ENCODE results near the gene JMJD7.

The JMJD7 gene

DNA sequence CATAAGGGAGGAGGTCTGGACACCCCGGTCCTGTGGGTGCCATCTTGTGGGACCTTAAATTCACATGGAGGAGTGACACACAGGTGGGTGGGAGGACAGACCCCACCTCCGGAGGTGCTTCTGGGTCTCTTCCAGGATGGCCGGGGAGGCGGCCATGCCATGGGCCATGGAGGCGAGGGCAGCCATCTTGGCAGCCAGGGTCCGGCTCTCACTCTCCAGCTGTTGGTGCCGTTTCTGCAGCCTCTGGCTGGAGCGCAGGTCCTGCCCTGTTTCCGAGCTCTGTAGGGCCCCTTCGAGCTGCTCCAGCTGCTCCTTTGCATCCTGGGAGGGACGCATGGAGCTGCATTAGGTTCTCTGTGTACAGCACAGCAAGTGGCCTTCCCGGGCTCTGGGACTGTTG lies 46.8 kb downstream of the JMJD7 start:
- Histone ChIP-seq H3K9me3 (no peaks in the 10 kb centered on the region), H3K27me3 (ENCODE audit: low read depth) (no peaks in the 10 kb centered on the region; the same call in 1 of the 2 replicates), H3K4me1 (no peaks in the 10 kb centered on the region), H3K36me3 (replicated peaks) (no peaks in the 10 kb centered on the region), H3K4me3 (no peak overlapping the region)
- in situ Hi-C loops (cut with MboI; ENCODE audit: low sequenced_read_pairs): no loop called here
- no peak for DNase-seq (ENCODE audit: low spot score in 2 of 2)

DNA sequence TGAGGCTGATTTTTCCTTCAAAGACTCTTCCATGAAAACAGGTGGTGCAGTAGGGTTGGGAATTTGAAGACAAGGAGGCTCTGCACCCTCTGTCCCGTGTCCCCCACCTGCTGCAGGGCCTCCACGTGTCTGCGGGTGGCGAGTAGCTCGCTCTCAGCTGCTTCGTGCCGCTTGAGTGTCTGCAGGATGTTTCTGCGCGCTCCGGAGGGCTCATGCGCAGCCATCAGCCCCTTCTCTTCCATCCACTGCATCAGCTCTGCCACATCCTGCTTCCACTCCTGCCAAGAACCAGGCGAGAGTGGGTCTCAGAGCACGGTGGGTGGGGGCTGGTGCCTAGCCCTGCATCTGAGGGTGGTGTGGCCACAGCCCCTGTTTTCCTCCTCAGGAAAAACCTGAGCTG lies 48.1 kb downstream of the JMJD7 start:
- in situ Hi-C loops (cut with MboI; ENCODE audit: low sequenced_read_pairs): no loop called here
- H3K4me1 ChIP-seq: no peaks in the 10 kb centered on the region
- no peaks in the 10 kb centered on the region for H3K36me3 ChIP-seq (replicated peaks)
- H3K4me3 ChIP-seq: no peak overlapping the region
- DNase-seq (ENCODE audit: low spot score in 2 of 2): no peak
- H3K27me3 ChIP-seq (ENCODE audit: low read depth): no peaks in the 10 kb centered on the region; the same call in 1 of the 2 replicates
- no peaks in the 10 kb centered on the region for H3K9me3 ChIP-seq

DNA sequence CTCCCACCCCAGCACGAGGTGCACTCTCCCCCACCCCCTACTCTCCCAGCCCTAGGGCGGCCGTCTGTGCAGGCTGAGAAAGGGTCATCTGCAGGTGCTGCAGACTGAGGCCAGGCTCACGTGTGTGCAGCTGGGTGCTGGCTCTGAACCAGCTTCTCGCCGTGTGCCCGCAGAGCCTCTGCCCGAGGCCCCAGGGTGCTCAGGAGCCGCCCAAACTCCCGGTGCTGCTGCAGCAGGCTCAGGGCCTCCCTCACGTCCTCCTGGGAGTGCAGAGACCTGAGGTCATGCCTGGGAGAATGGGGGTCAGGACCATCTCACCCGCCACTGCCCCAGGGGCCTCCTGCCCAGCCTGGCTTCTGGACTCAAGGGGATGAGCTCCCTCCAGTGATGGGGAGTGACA lies 48.8 kb downstream of the JMJD7 start:
- no peaks in the 10 kb centered on the region for H3K36me3 ChIP-seq (replicated peaks)
- in situ Hi-C loops (cut with MboI; ENCODE audit: low sequenced_read_pairs): no loop called here
- DNase-seq (ENCODE audit: low spot score in 2 of 2): no peak

DNA sequence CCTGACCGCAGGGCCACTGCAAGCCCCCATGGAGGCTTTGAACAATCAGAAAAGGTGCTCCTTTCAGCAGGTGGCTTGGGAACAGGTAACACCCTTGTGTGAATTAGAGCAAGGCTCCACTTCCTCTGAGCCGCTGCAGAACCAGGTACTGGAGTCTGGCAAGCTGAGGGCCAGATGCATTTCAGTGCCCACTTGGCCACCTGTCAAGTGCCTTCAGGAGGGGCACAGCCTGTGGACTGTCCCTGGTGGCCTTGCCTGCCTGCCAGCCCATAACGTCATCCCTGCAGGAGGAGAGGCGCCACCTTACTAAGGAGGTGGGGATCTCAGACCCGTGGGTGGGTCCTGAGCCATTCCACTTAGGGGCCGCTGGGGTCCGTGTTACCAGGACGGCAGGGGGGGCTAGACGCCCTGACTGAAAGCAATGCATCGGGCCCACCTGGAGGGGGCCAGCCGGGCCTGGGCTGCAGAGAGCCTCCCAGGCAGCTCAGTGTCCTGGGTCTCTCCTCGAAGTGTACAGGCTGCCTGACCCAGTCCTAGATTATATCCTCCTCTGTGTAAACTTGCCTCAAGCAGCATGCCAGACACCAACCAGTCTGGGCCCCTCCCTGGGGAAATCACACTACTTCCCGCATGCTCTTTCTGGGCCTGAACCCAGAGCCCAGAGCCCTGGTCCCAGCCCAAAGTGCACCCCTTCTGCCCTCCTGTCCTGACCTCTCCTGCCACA lies 49.9 kb downstream of the JMJD7 start:
- no peak for DNase-seq (ENCODE audit: low spot score in 2 of 2)
- in situ Hi-C loops (cut with MboI; ENCODE audit: low sequenced_read_pairs): no loop called here
- Histone ChIP-seq H3K36me3 (replicated peaks) (no peaks in the 10 kb centered on the region), H3K27me3 (ENCODE audit: low read depth) (no peaks in the 10 kb centered on the region; the same call in 1 of the 2 replicates), H3K4me3 (no peak overlapping the region), H3K9me3 (no peaks in the 10 kb centered on the region), H3K4me1 (no peaks in the 10 kb centered on the region)

More for the DNA sequence above, 48.8 kb downstream of the JMJD7 start:
- Histone ChIP-seq H3K4me1 (no peaks in the 10 kb centered on the region), H3K4me3 (no peak overlapping the region), H3K27me3 (ENCODE audit: low read depth) (no peaks in the 10 kb centered on the region; the same call in 1 of the 2 replicates), H3K9me3 (no peaks in the 10 kb centered on the region)

DNA sequence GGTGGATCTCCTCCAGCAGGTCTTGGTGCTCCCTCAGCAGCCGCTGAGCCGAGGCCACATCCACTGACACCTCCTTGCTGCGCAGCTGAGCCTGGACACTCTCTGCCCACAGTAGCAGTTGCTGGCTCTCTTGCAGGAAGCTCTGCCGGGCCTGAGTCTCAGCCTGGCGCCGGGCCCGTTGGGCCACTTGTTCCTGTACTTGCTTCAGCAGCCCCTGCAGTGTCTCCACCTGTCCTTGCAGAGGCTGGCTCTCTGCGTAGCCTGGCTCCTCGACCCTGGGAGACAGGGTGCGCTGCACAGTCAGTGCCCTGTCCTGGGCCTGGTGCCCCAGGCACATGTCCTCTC lies 50.4 kb downstream of the JMJD7 start:
- no peaks in the 10 kb centered on the region for H3K36me3 ChIP-seq (replicated peaks)
- no peak for DNase-seq (ENCODE audit: low spot score in 2 of 2)
- H3K27me3 ChIP-seq (ENCODE audit: low read depth): no peaks in the 10 kb centered on the region; the same call in 1 of the 2 replicates
- H3K9me3 ChIP-seq: no peaks in the 10 kb centered on the region
- no peaks in the 10 kb centered on the region for H3K4me1 ChIP-seq
- in situ Hi-C loops (cut with MboI; ENCODE audit: low sequenced_read_pairs): no loop called here
- H3K4me3 ChIP-seq: no peak overlapping the region

DNA sequence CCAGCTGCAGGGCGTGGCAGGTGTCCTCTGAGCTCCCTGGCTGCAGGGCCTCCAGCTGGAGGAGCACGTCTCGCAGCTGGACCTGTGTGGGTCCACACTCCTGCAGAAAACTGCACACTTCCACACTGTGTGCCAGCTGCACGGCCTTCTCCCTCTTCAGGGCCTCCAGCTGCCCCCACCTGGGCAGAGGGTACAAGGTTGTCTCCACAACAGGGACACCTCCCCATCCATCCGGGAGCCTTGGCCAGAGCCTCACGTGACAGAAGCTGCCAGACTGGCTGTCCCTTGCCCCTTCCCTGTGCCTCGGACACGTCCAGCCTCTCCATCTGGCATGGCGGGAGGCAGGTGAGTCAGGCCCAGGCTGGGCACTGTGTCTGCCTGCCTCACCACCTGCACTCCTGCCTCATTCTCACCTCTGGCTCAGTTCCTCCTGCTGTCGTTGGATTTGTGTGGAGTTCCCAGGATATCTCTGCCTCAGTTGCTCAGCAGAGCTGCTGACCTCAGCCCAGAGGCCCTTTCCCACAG lies 51.5 kb downstream of the JMJD7 start:
- no peak for DNase-seq (ENCODE audit: low spot score in 2 of 2)
- H3K4me3 ChIP-seq: no peak overlapping the region
- no peaks in the 10 kb centered on the region for H3K4me1 ChIP-seq
- in situ Hi-C loops (cut with MboI; ENCODE audit: low sequenced_read_pairs): no loop called here
- no peaks in the 10 kb centered on the region for H3K36me3 ChIP-seq (replicated peaks)
- H3K27me3 ChIP-seq (ENCODE audit: low read depth): no peaks in the 10 kb centered on the region
- H3K9me3 ChIP-seq: no peaks in the 10 kb centered on the region

DNA sequence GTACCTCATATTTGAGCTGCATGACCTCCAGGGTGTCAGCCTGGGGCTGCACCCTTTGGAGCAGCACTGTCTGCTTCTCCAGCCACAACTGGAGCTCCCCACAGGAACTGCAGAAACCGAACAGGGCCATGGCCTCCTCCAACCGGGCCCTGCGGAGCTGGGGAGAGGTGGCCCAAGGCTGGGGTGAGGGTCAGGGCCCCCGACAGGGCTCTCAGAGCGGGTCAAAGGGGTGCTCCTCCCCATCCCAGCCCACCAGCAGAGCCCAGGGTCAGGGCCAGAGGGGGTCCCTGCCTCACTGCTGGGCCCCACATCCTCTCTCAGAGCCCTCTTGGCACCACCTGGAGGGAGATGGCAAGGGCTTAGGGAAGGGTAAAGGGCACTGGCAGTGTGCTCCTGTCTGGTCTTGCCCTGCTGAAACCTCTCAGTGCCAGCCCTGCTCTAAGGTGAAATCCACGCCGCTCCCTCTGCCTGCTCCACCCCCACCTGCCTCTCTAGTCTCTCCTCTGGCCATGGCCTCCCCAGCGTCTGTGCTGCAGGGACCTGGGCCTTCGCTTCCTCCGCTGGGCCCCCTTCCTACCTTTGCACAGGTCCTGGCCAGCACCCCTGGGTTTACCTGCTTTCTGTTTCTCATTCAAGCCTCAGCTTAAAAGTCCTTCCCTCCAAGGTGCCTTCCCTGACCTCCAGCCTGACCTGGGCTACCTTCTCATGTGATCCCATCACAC lies 52.4 kb downstream of the JMJD7 start:
- H3K4me3 ChIP-seq: no peak overlapping the region
- no peaks in the 10 kb centered on the region for H3K9me3 ChIP-seq
- DNase-seq (ENCODE audit: low spot score in 2 of 2): no peak
- H3K36me3 ChIP-seq (replicated peaks): no peaks in the 10 kb centered on the region
- no peaks in the 10 kb centered on the region for H3K4me1 ChIP-seq
- H3K27me3 ChIP-seq (ENCODE audit: low read depth): no peaks in the 10 kb centered on the region
- in situ Hi-C loops (cut with MboI; ENCODE audit: low sequenced_read_pairs): no loop called here

DNA sequence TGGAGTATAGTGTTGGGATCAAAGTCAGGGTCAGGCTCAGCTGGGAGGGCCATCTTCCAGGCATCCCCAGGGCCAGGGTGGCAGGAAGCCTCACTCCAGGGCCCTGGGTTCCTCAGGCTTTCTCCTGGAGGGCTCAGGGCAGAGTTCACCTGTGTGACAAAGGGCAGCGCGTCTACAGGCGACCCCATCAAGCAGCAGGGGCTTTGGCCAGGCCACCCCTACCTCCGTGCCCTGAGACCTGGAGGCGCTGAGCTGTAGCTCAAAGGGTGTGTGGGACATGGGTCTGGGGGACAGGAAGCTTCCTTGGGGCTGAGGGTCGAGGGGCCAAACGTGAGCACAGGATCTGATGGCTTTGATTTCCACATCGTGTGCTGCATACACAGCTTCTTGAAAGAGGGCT lies 53.2 kb downstream of the JMJD7 start:
- no peak for DNase-seq (ENCODE audit: low spot score in 2 of 2)
- Histone ChIP-seq H3K4me3 (no peak overlapping the region), H3K9me3 (no peaks in the 10 kb centered on the region), H3K4me1 (no peaks in the 10 kb centered on the region), H3K27me3 (ENCODE audit: low read depth) (no peaks in the 10 kb centered on the region), H3K36me3 (replicated peaks) (no peaks in the 10 kb centered on the region)
- in situ Hi-C loops (cut with MboI; ENCODE audit: low sequenced_read_pairs): no loop called here

DNA sequence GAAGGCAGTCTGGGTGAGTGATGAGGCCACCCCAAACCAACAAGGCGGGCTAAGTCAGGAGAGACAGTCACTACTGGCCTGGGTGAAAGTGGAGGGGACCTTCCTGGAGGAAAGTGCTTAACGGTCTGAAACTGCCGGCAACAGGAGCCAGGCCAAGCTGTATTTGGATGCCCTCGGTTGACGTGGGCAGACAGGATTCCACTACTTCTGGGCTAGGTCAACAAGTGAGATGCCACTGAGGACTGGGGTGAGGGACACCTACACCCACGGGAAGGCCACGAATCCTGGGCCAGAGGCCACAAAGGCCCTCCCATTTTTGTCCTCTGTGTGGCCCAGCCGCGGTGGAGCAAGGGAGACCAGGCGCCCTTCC lies 53.6 kb downstream of the JMJD7 start:
- in situ Hi-C loops (cut with MboI; ENCODE audit: low sequenced_read_pairs): no loop called here
- Histone ChIP-seq H3K9me3 (no peaks in the 10 kb centered on the region), H3K27me3 (ENCODE audit: low read depth) (no peaks in the 10 kb centered on the region), H3K4me1 (no peaks in the 10 kb centered on the region), H3K36me3 (replicated peaks) (no peaks in the 10 kb centered on the region), H3K4me3 (no peak overlapping the region)
- DNase-seq (ENCODE audit: low spot score in 2 of 2): no peak

DNA sequence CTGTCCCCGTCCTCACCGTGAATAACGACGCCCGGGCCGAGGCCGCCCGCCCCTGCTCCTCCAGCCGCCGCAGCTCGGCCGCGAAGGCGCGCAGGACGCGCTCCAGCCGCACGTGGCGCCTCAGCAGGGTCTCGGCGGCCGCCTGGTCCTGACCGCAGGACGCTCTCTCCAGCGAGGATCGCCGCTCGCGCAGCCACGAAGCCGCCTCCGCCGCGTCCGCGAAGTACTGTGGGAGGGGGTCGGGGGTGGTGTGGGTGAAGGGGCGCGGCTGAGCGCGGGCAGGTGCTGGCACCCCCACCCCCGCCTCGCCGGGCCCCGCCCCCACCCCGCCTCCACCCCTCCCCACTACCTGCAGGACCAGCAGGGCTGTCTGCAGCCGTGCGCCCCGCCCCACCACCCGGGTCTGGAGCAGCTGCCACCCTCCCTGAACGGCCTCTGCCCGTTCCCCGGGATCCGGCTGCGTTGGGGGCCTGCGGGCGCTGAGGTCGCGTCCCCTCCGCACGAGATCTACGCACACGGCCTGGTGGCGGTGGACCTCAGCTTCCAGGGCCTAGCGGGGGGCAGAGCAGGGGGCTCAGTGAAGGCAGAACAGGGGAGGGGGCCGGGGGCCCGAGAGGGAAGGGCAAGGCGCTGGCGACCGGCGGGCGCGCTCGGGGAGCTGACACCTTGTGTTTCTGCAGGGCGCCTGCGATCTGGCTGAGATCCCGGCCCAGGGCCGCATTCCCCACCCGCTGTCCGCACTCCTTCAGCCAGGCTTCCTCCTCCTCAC lies 54.2 kb downstream of the JMJD7 start:
- no peak overlapping the region for H3K4me3 ChIP-seq
- H3K36me3 ChIP-seq (replicated peaks): no peaks in the 10 kb centered on the region
- DNase-seq (ENCODE audit: low spot score in 2 of 2): no peak
- no peaks in the 10 kb centered on the region for H3K9me3 ChIP-seq
- in situ Hi-C loops (cut with MboI; ENCODE audit: low sequenced_read_pairs): no loop called here
- no peaks in the 10 kb centered on the region for H3K27me3 ChIP-seq (ENCODE audit: low read depth)
- H3K4me1 ChIP-seq: no peaks in the 10 kb centered on the region

DNA sequence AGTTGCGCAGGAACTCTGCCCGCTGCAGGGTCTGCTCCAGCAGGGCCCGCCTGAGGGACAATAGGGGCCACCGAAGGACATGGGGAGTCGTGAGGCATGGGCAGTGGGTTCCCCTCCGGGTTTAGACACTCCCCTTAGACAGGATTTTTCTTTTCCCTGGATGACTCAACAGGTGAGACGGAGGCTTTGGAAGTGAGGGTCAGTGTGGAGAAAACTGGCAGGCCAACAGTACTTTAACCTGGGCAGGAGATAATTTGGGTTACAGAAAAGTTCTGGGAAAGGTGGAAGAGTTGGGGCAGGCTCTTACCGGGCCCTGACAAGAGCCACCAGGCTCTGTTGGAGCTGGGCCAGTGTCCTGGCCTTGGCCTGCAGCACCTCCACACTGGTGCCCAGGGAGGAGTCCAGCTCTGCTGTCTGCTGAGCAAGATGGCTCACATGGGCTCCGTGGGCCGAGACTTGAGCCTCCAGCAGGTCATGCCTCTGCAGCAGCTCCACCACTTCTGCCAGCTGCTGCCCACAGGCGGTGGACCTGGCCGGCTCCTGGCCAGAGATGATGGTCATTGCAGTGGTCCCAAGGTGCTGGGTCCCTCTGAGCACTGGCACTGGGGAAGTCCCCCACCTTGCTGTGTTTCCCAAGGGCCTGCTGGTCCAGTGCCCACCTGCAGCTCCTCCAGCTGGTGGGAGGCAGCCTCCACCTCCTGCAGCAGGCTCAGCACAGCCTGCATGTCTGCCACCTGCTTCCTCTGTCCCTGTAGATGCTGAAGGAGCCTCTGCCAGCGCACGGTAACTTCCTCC lies 55.0 kb downstream of the JMJD7 start:
- Histone ChIP-seq H3K4me1 (no peaks in the 10 kb centered on the region), H3K27me3 (ENCODE audit: low read depth) (no peaks in the 10 kb centered on the region), H3K36me3 (replicated peaks) (no peaks in the 10 kb centered on the region), H3K9me3 (no peaks in the 10 kb centered on the region), H3K4me3 (no peak overlapping the region)
- in situ Hi-C loops (cut with MboI; ENCODE audit: low sequenced_read_pairs): no loop called here
- DNase-seq (ENCODE audit: low spot score in 2 of 2): no peak

DNA sequence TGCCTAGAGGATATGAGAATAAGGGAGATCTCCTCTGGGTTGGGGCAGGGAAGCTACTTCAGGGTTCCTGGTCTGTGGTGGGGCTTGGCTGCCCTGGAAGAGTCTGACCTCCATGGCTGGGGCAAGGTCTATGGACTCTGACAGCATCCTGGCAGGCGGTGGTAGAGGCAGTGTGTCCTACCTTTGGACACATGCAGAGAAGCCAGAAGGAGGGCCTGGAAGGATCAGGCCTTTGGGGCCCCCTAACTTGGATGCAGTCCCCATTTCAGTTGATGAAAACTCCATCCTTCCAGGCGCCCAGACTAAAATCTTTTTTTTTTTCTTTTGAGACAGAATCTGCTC lies 55.6 kb downstream of the JMJD7 start:
- DNase-seq (ENCODE audit: low spot score in 2 of 2): no peak
- in situ Hi-C loops (cut with MboI; ENCODE audit: low sequenced_read_pairs): no loop called here

DNA sequence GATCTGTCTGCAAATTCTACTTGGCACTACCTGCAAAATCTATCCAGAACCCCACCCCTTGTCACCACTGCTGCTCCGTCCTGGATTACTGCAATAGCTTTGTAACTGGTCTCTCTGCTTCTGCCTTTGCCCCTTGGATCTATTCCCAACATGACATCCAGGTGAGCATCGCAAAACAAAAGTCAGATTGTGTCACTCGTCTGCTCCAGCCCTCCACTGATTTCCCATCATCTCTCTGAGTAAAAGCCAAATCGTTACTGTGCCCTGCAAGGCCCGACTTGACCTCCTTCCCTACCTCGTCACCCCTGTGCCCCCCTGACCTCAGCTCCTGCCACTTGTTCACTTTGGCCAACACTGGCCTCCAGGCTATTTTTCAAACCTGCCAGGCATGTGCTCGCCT lies 56.6 kb downstream of the JMJD7 start:
- H3K36me3 ChIP-seq (replicated peaks): no peaks in the 10 kb centered on the region
- H3K4me3 ChIP-seq: no peak overlapping the region
- DNase-seq (ENCODE audit: low spot score in 2 of 2): no peak
- H3K27me3 ChIP-seq (ENCODE audit: low read depth): no peaks in the 10 kb centered on the region
- in situ Hi-C loops (cut with MboI; ENCODE audit: low sequenced_read_pairs): no loop called here
- H3K4me1 ChIP-seq: no peaks in the 10 kb centered on the region
- H3K9me3 ChIP-seq: no peaks in the 10 kb centered on the region

More for the DNA sequence above, 55.6 kb downstream of the JMJD7 start:
- Histone ChIP-seq H3K27me3 (ENCODE audit: low read depth) (no peaks in the 10 kb centered on the region), H3K4me3 (no peak overlapping the region), H3K9me3 (no peaks in the 10 kb centered on the region), H3K36me3 (replicated peaks) (no peaks in the 10 kb centered on the region), H3K4me1 (no peaks in the 10 kb centered on the region)

All from HAP-1 (cell line).